Heart right ventricle (tissue), 16 donors: ENCODE measurements around the gene DNAJB12. TPM values are rescaled to one million over a fixed set of nuclear protein-coding genes. Genes with fewer than 3 reads are reported as not detected.

Experiments used
- ATAC-seq, 8 donors: fragments of 200-7000 bp; cut with Tn5 transposase; one replicate each; pipeline ENCODE4 v1.9.1; 2020; ENCODE audit warnings: mild to moderate bottlenecking in 8 of 8, moderate library complexity in 8 of 8, moderate number of reproducible peaks in 1 of 8
- DNase-seq, 2 donors: peaks; one replicate each; pipeline ENCODE4 v3.0.0-alpha.2; 2020
- H3K27ac ChIP-seq, 10 donors: fragments of 200-600 bp; sonication (generic) in 2 of 10; one replicate each; pipeline versions ENCODE4 v1.5.0 to v1.8.0; 2020 to 2022; ENCODE audit warnings: mild to moderate bottlenecking in 3 of 10
- H3K27me3 ChIP-seq, 7 donors: fragments of 200-600 bp; one replicate each; pipeline ENCODE4 v1.8.0; 2021 to 2022; ENCODE audit warnings: mild to moderate bottlenecking in 2 of 7
- H3K36me3 ChIP-seq, 9 donors: fragments of 200-600 bp; sonication (generic) in 1 of 9; one replicate each; pipeline versions ENCODE4 v1.5.0 to v1.8.0; 2020 to 2022; ENCODE audit warnings: mild to moderate bottlenecking in 2 of 9
- H3K4me1 ChIP-seq, 9 donors: fragments of 200-600 bp; sonication (generic) in 1 of 9; one replicate each; pipeline versions ENCODE4 v1.5.0 to v1.8.0; 2020 to 2022; ENCODE audit warnings: mild to moderate bottlenecking in 4 of 9
- H3K4me3 ChIP-seq, 10 donors: fragments of 200-600 bp; sonication (generic) in 2 of 10; one replicate each; pipeline versions ENCODE4 v1.5.0 to v1.8.0; 2020 to 2022; ENCODE audit warnings: mild to moderate bottlenecking in 7 of 10, moderate library complexity in 2 of 10
- H3K9me3 ChIP-seq, 11 donors: fragments of 200-600 bp in 10 of 11; sonication (generic) in 2 of 11; one replicate each; pipeline versions ENCODE4 v1.5.0 to v1.8.0; 2013 to 2022; ENCODE audit warnings: mild to moderate bottlenecking in 2 of 11, control low read depth in 1 of 11, moderate library complexity in 1 of 11
- CTCF ChIP-seq, 9 donors: fragments of 200-600 bp; sonication (generic) in 2 of 9; IDR thresholded peaks; one replicate each; pipeline versions ENCODE4 v1.5.0 to v1.8.0; 2021 to 2022; ENCODE audit warnings: antibody characterized with exemption in 9 of 9, mild to moderate bottlenecking in 5 of 9, moderate library complexity in 1 of 9
- WGBS, 2 donors: extraction: QIAGEN DNeasy Blood & Tissue Kit; methylation state at CpG; one replicate each; pipeline ENCODE4 v1.1.7; 2013; ENCODE audit warnings: inconsistent platforms in 1 of 2; 5-methylcytosine and 5-hydroxymethylcytosine counted together
- intact Hi-C, 10 donors: fragments of 100-400 bp; cut with DNase I; formaldehyde crosslinking; loops; one replicate each; pipeline versions ENCODE4 v1.11.1 to v1.14.2; 2022
- polyA plus RNA-seq, 2 donors: library from polyadenylated mRNA; stranded (reverse); fragments of 200-250 nt; gene quantifications; one replicate each; pipeline ENCODE4 v1.2.3, GENCODE V29; 2013
- total RNA-seq, 10 donors: library from RNA; stranded (reverse); fragmentation: NEBNext Ultra II Directional in 3 of 10; extraction: Animal tissue kit (Norgen Biotek cat#: 25700) in 3 of 10; gene quantifications; one replicate each; pipeline versions ENCODE4 v1.2.1 to v1.2.4, GENCODE V29; 2021 to 2023
- donor health status: Arrhythmogenic right ventricular cardiomyopathy.
- donor health status: ischemic (EF 13 %, LVEDD 7.1; RV severe dilation, severe dysfunction).
- donor health status: healthy with polysubstance abuse.
- donor health status: DM: no; HTN: yes; CAD: no.
- donor health status: DM: no; HTN: no; CAD: no.
- donor health status: ischemic (EF 25% LVEDD 6.9; RV normal size, moderate dysfunction).
- donor health status: ischemic (EF 25% LVEDD 5.7; RV mildly dilated, moderate dysfunction).
- donor health status: healthy.
- donor health status: DM: yes; HTN: yes; CAD: no.
- donor health status: Ischemic cardiomyopathy.
- donor health status: ischemic (EF 35%, LVEDD 5.7; RV mildly dilated, moderate dysfunction).
- donor health status: nonischemic (EF 11% LVEDD 7.7; RV severe dilation, severe dysfunction).
- donor health status: DM: yes; HTN: yes; CAD: no.
- donor health status: PGD.
- donor health status: ischemic (EF 29% LVEDD 5.4; RV normal size, mild dysfunction).
- donor health status: nonischemic (EF 23%, LVEDD 6.1; RV moderate dilation, normal function).

Gene DNAJB12
- total and polyA plus RNA-seq, 12 donors: 22.6 to 32.8 (median 27.9) TPM

GRCh38 chr10:72306215-72306760 is 48.4 kb downstream of the DNAJB12 start:
- 80 to 81% methylated on average over 5 of the region's 5 CpGs for WGBS, 2 donors
- DNase-seq: no peak
- H3K27me3 ChIP-seq: no peaks in the 10 kb centered on the region
- H3K9me3 ChIP-seq: no peaks in the 10 kb centered on the region
- intact Hi-C loops: no loop called here
- no peak for TF ChIP-seq CTCF (IDR thresholded peaks at IDR 0.05)
- peak overlapping the region in 6 of 10 donors; percentile 3 to 80 (median 26) for H3K27ac ChIP-seq
- no peaks in the 10 kb centered on the region for H3K36me3 ChIP-seq
- no peak overlapping the region for H3K4me3 ChIP-seq
- no peak for ATAC-seq
- peaks cover 21 to 65% (median 44%) of the 10 kb centered on the region in 9 donors for H3K4me1 ChIP-seq

GRCh38 chr10:72303424-72304128 is 51.1 kb downstream of the DNAJB12 start:
- Histone ChIP-seq H3K4me3 (no peak overlapping the region), H3K9me3 (no peaks in the 10 kb centered on the region), H3K4me1 (peaks cover 3 to 41% (median 20%) of the 10 kb centered on the region in 9 donors), H3K36me3 (no peaks in the 10 kb centered on the region), H3K27ac (no peak overlapping the region), H3K27me3 (no peaks in the 10 kb centered on the region)
- TF ChIP-seq CTCF (IDR thresholded peaks at IDR 0.05): no peak
- ATAC-seq (no peak), DNase-seq (no peak)
- intact Hi-C loops: no loop called here
- 87 to 89% methylated on average over 8 of the region's 8 CpGs for WGBS, 2 donors

- Histone ChIP-seq H3K27me3 (no peaks in the 10 kb centered on the region), H3K36me3 (no peaks in the 10 kb centered on the region), H3K27ac (peak overlapping the region; percentile 87 to 99 (median 90)), H3K4me1 (peaks cover 0 to 32% (median 10%) of the 10 kb centered on the region in 9 donors), H3K4me3 (no peak overlapping the region), H3K9me3 (no peaks in the 10 kb centered on the region)
- TF ChIP-seq CTCF (IDR thresholded peaks at IDR 0.05): no peak
- WGBS, 2 donors: 85 to 90% methylated on average over 16 of the region's 16 CpGs
- ATAC-seq: peak in 1 of 8 donors; percentile 0
- intact Hi-C loops: no loop called here
- no peak for DNase-seq
Measured at GRCh38 chr10:72298592-72299519, 55.9 kb downstream of the DNAJB12 start.
